Measurements from ENCODE around the gene SPTB.

- TF ChIP-seq CTCF (IDR thresholded peaks at IDR 0.05): no peak
- no peak for TF ChIP-seq POLR2AphosphoS5 (IDR thresholded peaks at IDR 0.05)
- TF ChIP-seq EP300 (IDR thresholded peaks at IDR 0.05): no peak
Observed at GRCh38 chr14:64725261-64725815, 154.4 kb downstream of the SPTB start.

Data from sigmoid colon (tissue), 4 donors.